CD14-positive monocyte (primary cell): ENCODE data around the gene MPST. TPM values are rescaled to one million over a fixed set of nuclear protein-coding genes. Genes with fewer than 3 reads are reported as not detected.

Experiments
- DNase-seq, 3 donors: peaks; one replicate each; pipeline ENCODE4 v3.0.0-alpha.2; 2011 to 2022
- H2AFZ ChIP-seq: 2 replicates; pipeline ENCODE4 v1.6.0; 2012; ENCODE audit warnings: mild to moderate bottlenecking, low read depth, low read length, inconsistent platforms; ENCODE audit not compliant: insufficient read depth, poor library complexity, severe bottlenecking
- H3K27ac ChIP-seq, 2 donors: 1 replicate in 1 of 2; 2 replicates in 1 of 2; pipeline ENCODE4 v1.5.1; 2012 to 2013; ENCODE audit warnings: low read length in 2 of 2, control low read depth in 1 of 2, inconsistent platforms in 1 of 2, low read depth in 1 of 2, mild to moderate bottlenecking in 1 of 2
- H3K27me3 ChIP-seq, 2 donors: one replicate each; pipeline versions ENCODE4 v1.6.0 to v1.6.1; 2011 to 2013; ENCODE audit warnings: low read length in 2 of 2; ENCODE audit not compliant: control insufficient read depth in 2 of 2, insufficient read depth in 2 of 2
- H3K36me3 ChIP-seq, 2 donors: replicated peaks in 1 of 2; 1 replicate in 1 of 2; 2 replicates in 1 of 2; pipeline versions ENCODE4 v1.5.1 to v1.6.1; 2012 to 2013; ENCODE audit warnings: low read length in 2 of 2, control low read depth in 1 of 2, inconsistent platforms in 1 of 2, mild to moderate bottlenecking in 1 of 2; ENCODE audit not compliant: insufficient read depth in 2 of 2, control insufficient read depth in 1 of 2
- H3K4me1 ChIP-seq, 2 donors: 1 replicate in 1 of 2; 2 replicates in 1 of 2; pipeline versions ENCODE4 v1.5.1 to v1.6.1; 2012 to 2013; ENCODE audit warnings: low read length in 2 of 2, control low read depth in 1 of 2, inconsistent platforms in 1 of 2, mild to moderate bottlenecking in 1 of 2, moderate library complexity in 1 of 2; ENCODE audit not compliant: insufficient read depth in 2 of 2, control insufficient read depth in 1 of 2
- H3K4me2 ChIP-seq: replicated peaks from 2 replicates; pipeline ENCODE3; 2012; ENCODE audit warnings: low read length, moderate library complexity, mild to moderate bottlenecking; ENCODE audit not compliant: poor library complexity, severe bottlenecking; ENCODE audit errors: extremely low read depth
- H3K4me3 ChIP-seq, 3 experiments: fragments of 200-600 bp in 1 of 3; sonication (generic) in 1 of 3; replicated peaks in 1 of 3; 1 replicate in 2 of 3; 2 replicates in 1 of 3; pipeline ENCODE4 v1.5.1; 2011 to 2013; ENCODE audit warnings: low read length in 3 of 3, mild to moderate bottlenecking in 3 of 3, control low read depth in 2 of 3, low read depth in 2 of 3, inconsistent platforms in 1 of 3, moderate library complexity in 1 of 3
- H3K79me2 ChIP-seq: 2 replicates; pipeline ENCODE4 v1.6.0; 2012; ENCODE audit warnings: mild to moderate bottlenecking, control low read depth, inconsistent platforms, low read length, moderate library complexity; ENCODE audit not compliant: insufficient read depth
- H3K9ac ChIP-seq: 2 replicates; pipeline ENCODE4 v1.6.0; 2017; ENCODE audit warnings: low read length, mild to moderate bottlenecking; ENCODE audit not compliant: insufficient read depth, poor library complexity, severe bottlenecking
- H3K9me3 ChIP-seq, 2 donors: replicated peaks in 1 of 2; 1 replicate in 1 of 2; 2 replicates in 1 of 2; pipeline versions ENCODE4 v1.5.1 to v1.6.1; 2012 to 2013; ENCODE audit warnings: low read length in 2 of 2, control low read depth in 1 of 2; ENCODE audit not compliant: control insufficient read depth in 1 of 2, insufficient read depth in 1 of 2
- H4K20me1 ChIP-seq: 2 replicates; pipeline ENCODE4 v1.6.0; 2012; ENCODE audit warnings: mild to moderate bottlenecking, low read length, control low read depth, moderate library complexity; ENCODE audit not compliant: insufficient read depth
- H3K27ac Mint-ChIP-seq, 7 donors: one replicate each; pipeline ENCODE4 v1.8.0; 2020; ENCODE audit warnings: mild to moderate bottlenecking in 7 of 7, mixed read lengths in 7 of 7, moderate library complexity in 6 of 7, inconsistent platforms in 2 of 7
- H3K27me3 Mint-ChIP-seq, 3 donors: one replicate each; pipeline ENCODE4 v1.8.0; 2021 to 2022; ENCODE audit warnings: low read depth in 3 of 3, mild to moderate bottlenecking in 3 of 3, mixed read lengths in 3 of 3, moderate library complexity in 3 of 3, inconsistent platforms in 1 of 3
- H3K36me3 Mint-ChIP-seq, 2 donors: one replicate each; pipeline ENCODE4 v1.8.0; 2020; ENCODE audit warnings: mixed read lengths in 2 of 2, inconsistent platforms in 1 of 2, mild to moderate bottlenecking in 1 of 2
- H3K4me1 Mint-ChIP-seq: one replicate; pipeline ENCODE4 v1.8.0; 2020; ENCODE audit warnings: mild to moderate bottlenecking, mixed read lengths
- H3K4me3 Mint-ChIP-seq, 2 donors: one replicate each; pipeline ENCODE4 v1.8.0; 2020; ENCODE audit warnings: mild to moderate bottlenecking in 2 of 2, mixed read lengths in 2 of 2, moderate library complexity in 1 of 2
- H3K9me3 Mint-ChIP-seq, 7 donors: one replicate each; pipeline ENCODE4 v1.8.0; 2020 to 2022; ENCODE audit warnings: mixed read lengths in 7 of 7, mild to moderate bottlenecking in 6 of 7, moderate library complexity in 6 of 7, inconsistent platforms in 2 of 7
- WGBS: methylation state at CpG from one replicate; pipeline ENCODE4 v1.1.5; 2013; ENCODE audit warnings: missing lambda C conversion rate; ENCODE audit not compliant: insufficient coverage; 5-methylcytosine and 5-hydroxymethylcytosine counted together
- intact Hi-C, 2 donors: fragments of 100-400 bp; cut with micrococcal nuclease; formaldehyde crosslinking; loops; one replicate each; pipeline versions ENCODE4 v1.15.0 to v1.15.1; 2023
- polyA plus RNA-seq, 3 donors: library from polyadenylated mRNA; depleted of rRNA in 1 of 3; unstranded in 2 of 3; stranded (reverse) in 1 of 3; fragments of 300-500 nt in 2 of 3; fragments of >200 nt in 1 of 3; fragmentation: Illumina TruSeq in 2 of 3; gene quantifications; 1 replicate in 2 of 3; 2 replicates in 1 of 3; pipeline ENCODE4 v1.2.3, GENCODE V29; 2012 to 2021
- TF ChIP-seq, protein P1 (sequence below): fragments of 200-600 bp; IDR thresholded peaks from one replicate; pipeline ENCODE4 v1.8.0; 2022; ENCODE audit warnings: antibody characterized with exemption, mild to moderate bottlenecking

MPST gene
- polyA plus RNA-seq, 3 donors, result 27.9 to 53.7 (median 51.2) TPM

DNA sequence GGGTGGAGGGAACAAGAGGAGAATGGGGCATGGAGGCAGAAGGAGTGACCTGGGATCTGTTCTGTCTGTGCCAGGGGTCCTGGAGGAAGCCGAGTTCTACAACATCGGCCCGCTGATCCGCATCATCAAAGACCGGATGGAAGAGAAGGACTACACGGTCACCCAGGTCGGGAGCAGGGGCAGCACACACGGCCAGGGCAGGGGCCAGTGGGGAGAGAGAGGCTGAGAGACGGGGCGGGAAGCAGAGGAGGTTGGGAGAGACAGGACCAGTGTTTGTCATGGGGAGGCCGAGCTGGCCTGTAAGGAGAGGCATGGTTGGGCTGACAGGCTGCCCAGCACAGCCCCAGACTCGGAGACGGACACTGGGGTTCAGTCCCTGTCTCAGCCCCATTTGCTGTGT, 36.7 kb downstream of the MPST start:
- 99% methylated on average over 11 of the region's 13 CpGs for WGBS
- intact Hi-C loops, result no loop called here

DNA sequence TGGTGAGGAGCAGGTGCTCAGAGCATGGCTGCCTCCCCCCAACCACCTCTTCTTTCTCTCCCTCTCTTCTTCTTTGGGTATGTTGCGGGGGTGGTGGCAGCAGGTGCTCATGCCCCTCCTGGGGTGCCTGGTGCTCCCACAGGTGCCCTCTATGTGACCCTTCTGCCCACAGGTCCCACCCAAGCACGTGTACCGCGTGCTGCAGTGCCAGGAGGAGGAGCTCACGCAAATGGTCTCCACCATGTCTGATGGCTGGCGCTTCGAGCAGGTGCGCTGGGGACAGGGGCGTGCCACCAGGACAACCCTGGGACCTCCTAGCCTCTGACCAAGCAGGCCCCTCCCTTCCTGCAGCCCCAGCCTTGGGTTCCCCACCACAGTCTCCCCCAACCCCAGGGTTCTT, 37.7 kb downstream of the MPST start:
- Histone ChIP-seq H4K20me1 (peaks cover 4% of the 10 kb centered on the region), H3K4me3 (no peak overlapping the region), H3K9ac (no peak overlapping the region), H3K27ac (no peak overlapping the region), H3K4me2 (no peak overlapping the region), H3K79me2 (no peaks in the 10 kb centered on the region), H3K36me3 (peaks cover 27 to 62% of the 10 kb centered on the region in 2 donors), H3K4me1 (peaks cover 8 to 16% of the 10 kb centered on the region in 2 donors), H3K27me3 (no peaks in the 10 kb centered on the region), H2AFZ (no peak overlapping the region), H3K9me3 (no peaks in the 10 kb centered on the region)
- WGBS, result 88% methylated on average over 9 of the region's 9 CpGs
- H3K27me3 Mint-ChIP-seq, result peaks cover 2 to 12% (median 2%) of the 10 kb centered on the region in 3 donors
- H3K27ac Mint-ChIP-seq, result no peak overlapping the region
- H3K36me3 Mint-ChIP-seq, result peaks cover 47 to 54% of the 10 kb centered on the region in 2 donors
- no peak overlapping the region for H3K4me3 Mint-ChIP-seq
- TF ChIP-seq, protein P1, sequence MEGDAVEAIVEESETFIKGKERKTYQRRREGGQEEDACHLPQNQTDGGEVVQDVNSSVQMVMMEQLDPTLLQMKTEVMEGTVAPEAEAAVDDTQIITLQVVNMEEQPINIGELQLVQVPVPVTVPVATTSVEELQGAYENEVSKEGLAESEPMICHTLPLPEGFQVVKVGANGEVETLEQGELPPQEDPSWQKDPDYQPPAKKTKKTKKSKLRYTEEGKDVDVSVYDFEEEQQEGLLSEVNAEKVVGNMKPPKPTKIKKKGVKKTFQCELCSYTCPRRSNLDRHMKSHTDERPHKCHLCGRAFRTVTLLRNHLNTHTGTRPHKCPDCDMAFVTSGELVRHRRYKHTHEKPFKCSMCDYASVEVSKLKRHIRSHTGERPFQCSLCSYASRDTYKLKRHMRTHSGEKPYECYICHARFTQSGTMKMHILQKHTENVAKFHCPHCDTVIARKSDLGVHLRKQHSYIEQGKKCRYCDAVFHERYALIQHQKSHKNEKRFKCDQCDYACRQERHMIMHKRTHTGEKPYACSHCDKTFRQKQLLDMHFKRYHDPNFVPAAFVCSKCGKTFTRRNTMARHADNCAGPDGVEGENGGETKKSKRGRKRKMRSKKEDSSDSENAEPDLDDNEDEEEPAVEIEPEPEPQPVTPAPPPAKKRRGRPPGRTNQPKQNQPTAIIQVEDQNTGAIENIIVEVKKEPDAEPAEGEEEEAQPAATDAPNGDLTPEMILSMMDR, result no peak
- H3K9me3 Mint-ChIP-seq, result no peaks in the 10 kb centered on the region
- H3K4me1 Mint-ChIP-seq, result peaks cover 17% of the 10 kb centered on the region
- no peak for DNase-seq
- intact Hi-C loops, result no loop called here

More for the DNA sequence above, 36.7 kb downstream of the MPST start:
- peaks cover 4% of the 10 kb centered on the region for H4K20me1 ChIP-seq
- Mint-ChIP-seq H3K36me3 (peaks cover 47 to 54% of the 10 kb centered on the region in 2 donors), H3K4me3 (no peak overlapping the region), H3K9me3 (no peaks in the 10 kb centered on the region), H3K27me3 (peaks cover 2 to 13% (median 2%) of the 10 kb centered on the region in 3 donors), H3K4me1 (peaks cover 21% of the 10 kb centered on the region), H3K27ac (no peak overlapping the region)
- H3K79me2 ChIP-seq, result no peaks in the 10 kb centered on the region
- no peak overlapping the region for H3K4me2 ChIP-seq
- TF ChIP-seq, protein P1, result no peak
- no peak overlapping the region for H2AFZ ChIP-seq
- H3K9me3 ChIP-seq, result no peaks in the 10 kb centered on the region
- H3K4me3 ChIP-seq, result no peak overlapping the region
- peaks cover 24 to 62% of the 10 kb centered on the region in 2 donors for H3K36me3 ChIP-seq
- DNase-seq, result no peak
- H3K9ac ChIP-seq, result no peak overlapping the region
- H3K4me1 ChIP-seq, result peaks cover 12 to 26% of the 10 kb centered on the region in 2 donors
- H3K27ac ChIP-seq, result no peak overlapping the region
- no peaks in the 10 kb centered on the region for H3K27me3 ChIP-seq
